ENCODE results near the gene HPGD. TPM values are rescaled to one million over a fixed set of nuclear protein-coding genes. Genes with fewer than 3 reads are reported as not detected.

Gene HPGD
- total RNA-seq, 1 donor from 2014 or later: 11.2 TPM

DNA sequence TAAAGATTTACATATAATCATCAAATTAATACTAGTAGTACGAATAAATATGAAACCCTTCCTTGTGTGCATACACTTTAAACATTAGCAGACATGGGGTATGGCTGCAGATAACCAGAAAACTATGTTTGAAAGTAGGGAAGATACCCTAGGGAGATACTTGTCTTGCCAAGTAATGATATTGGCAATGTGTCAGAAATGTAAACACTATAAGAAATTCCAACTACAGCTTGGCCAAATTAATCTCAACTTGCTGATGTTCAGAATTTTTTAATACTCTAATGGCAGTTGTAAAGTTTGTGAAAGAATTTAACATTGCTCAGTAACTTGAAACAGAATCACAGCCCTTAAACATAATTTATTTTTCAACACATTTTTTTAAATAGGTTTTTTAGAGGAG lies 27.4 kb upstream of the HPGD start:
- Mint-ChIP-seq H3K27ac (no peak overlapping the region), H3K4me1 (no peaks in the 10 kb centered on the region), H3K9me3 (peaks cover 45% of the 10 kb centered on the region), H3K4me3 (no peak overlapping the region), H3K36me3 (peaks cover 3% of the 10 kb centered on the region), H3K27me3 (ENCODE audit: low read depth) (no peaks in the 10 kb centered on the region)
- TF ChIP-seq, protein P1, sequence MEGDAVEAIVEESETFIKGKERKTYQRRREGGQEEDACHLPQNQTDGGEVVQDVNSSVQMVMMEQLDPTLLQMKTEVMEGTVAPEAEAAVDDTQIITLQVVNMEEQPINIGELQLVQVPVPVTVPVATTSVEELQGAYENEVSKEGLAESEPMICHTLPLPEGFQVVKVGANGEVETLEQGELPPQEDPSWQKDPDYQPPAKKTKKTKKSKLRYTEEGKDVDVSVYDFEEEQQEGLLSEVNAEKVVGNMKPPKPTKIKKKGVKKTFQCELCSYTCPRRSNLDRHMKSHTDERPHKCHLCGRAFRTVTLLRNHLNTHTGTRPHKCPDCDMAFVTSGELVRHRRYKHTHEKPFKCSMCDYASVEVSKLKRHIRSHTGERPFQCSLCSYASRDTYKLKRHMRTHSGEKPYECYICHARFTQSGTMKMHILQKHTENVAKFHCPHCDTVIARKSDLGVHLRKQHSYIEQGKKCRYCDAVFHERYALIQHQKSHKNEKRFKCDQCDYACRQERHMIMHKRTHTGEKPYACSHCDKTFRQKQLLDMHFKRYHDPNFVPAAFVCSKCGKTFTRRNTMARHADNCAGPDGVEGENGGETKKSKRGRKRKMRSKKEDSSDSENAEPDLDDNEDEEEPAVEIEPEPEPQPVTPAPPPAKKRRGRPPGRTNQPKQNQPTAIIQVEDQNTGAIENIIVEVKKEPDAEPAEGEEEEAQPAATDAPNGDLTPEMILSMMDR (IDR thresholded peaks at IDR 0.05; ENCODE audit: unreplicated experiment): no peak
- no peak for DNase-seq (ENCODE audit: low spot score in 2 of 2, unreplicated experiment in 2 of 2)

DNA sequence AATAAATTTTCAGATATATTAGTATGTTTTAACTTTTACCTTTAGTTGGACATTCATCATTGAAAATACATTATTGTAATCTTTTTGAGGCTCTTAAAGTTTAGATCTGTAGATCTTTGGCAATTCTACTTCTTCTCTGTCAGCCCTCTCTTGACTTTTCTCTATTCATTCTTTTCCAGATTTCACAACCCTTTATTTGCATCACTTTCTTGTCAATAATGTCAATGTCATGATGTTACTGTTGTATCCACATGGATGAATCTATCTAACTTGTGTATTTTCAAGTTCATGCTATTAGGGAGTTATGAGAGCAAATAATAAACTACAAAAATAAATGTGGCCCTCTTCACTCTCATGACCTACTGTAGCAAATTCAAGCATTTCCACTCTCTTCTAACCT lies 23.0 kb upstream of the HPGD start:
- Mint-ChIP-seq H3K27ac (no peak overlapping the region), H3K27me3 (ENCODE audit: low read depth) (no peaks in the 10 kb centered on the region), H3K4me1 (peaks cover 2% of the 10 kb centered on the region), H3K9me3 (peaks cover 57% of the 10 kb centered on the region), H3K36me3 (peaks cover 9% of the 10 kb centered on the region), H3K4me3 (no peak overlapping the region)
- no peak for DNase-seq (ENCODE audit: low spot score in 2 of 2, unreplicated experiment in 2 of 2)
- TF ChIP-seq, protein P1 (IDR thresholded peaks at IDR 0.05; ENCODE audit: unreplicated experiment): no peak

DNA sequence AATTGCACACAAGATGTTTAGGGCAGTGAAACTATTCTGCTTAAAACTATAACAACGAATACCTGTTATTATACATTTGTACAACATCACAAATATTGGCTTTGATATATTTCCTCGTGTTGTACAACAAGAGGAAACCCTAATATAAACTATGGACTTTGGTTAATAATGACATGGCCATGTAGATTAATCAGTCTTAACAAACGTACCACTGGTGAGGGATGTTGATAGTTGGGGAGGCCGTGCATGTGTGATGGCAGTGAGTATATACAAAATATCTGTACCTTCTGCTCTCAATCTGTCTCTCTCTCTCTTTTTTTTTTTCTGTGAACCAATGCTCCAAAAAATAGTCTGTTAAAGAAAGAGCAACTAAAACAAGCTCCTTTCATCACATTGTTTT lies 22.2 kb upstream of the HPGD start:
- Mint-ChIP-seq H3K36me3 (peaks cover 9% of the 10 kb centered on the region), H3K27ac (no peak overlapping the region), H3K4me3 (no peak overlapping the region), H3K4me1 (peaks cover 2% of the 10 kb centered on the region), H3K27me3 (ENCODE audit: low read depth) (no peaks in the 10 kb centered on the region), H3K9me3 (peaks cover 57% of the 10 kb centered on the region)
- no peak for DNase-seq (ENCODE audit: low spot score in 2 of 2, unreplicated experiment in 2 of 2)
- TF ChIP-seq, protein P1 (IDR thresholded peaks at IDR 0.05; ENCODE audit: unreplicated experiment): no peak

DNA sequence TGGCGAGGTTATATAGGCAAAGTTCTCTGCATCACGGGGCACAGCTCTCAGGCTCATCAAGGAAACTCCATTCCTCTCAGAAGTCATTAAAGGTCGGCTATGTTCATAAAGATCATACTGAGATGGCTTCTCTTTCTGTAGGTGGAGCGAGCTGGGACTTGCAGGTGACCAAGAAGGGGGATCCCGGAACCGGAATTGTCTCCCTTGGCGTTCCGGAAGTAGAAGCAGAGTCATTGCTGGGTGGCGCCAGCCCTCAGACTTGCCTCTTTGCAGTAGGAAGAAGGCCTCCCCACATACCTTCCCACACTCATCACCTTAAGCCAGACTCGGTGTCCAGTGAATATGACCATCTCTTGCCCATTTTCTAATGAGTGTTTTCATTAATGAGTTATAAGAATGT lies 17.9 kb upstream of the HPGD start:
- no peaks in the 10 kb centered on the region for H3K27me3 Mint-ChIP-seq (ENCODE audit: low read depth)
- H3K27ac Mint-ChIP-seq: no peak overlapping the region
- DNase-seq (ENCODE audit: low spot score in 2 of 2, unreplicated experiment in 2 of 2): no peak
- peaks cover 7% of the 10 kb centered on the region for H3K36me3 Mint-ChIP-seq
- peaks cover 6% of the 10 kb centered on the region for H3K4me1 Mint-ChIP-seq
- peaks cover 27% of the 10 kb centered on the region for H3K9me3 Mint-ChIP-seq
- TF ChIP-seq, protein P1 (IDR thresholded peaks at IDR 0.05; ENCODE audit: unreplicated experiment): no peak
- H3K4me3 Mint-ChIP-seq: no peak overlapping the region

DNA sequence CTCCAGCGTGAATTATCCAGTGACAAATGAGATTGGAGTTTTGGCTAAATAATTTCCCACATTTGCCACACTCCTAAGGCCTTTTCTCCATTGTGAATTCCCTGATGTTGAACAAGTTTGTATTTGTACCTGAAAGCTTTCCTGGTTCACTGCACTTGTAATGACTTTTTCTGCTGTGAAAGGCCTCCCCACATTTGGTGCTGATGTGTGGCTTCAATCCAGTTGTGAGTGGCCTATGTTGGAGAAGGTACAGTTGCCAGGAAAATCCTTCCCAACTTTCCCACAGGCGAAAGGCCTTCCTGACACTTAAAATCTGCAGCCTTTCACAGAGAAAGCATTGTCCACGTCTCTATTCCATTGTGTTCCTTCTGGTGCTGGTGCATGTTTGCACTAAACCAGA lies 17.3 kb upstream of the HPGD start:
- Mint-ChIP-seq H3K36me3 (peaks cover 7% of the 10 kb centered on the region), H3K4me3 (no peak overlapping the region), H3K4me1 (peaks cover 10% of the 10 kb centered on the region), H3K27ac (no peak overlapping the region), H3K27me3 (ENCODE audit: low read depth) (no peaks in the 10 kb centered on the region), H3K9me3 (peaks cover 27% of the 10 kb centered on the region)
- TF ChIP-seq, protein P1 (IDR thresholded peaks at IDR 0.05; ENCODE audit: unreplicated experiment): no peak
- no peak for DNase-seq (ENCODE audit: low spot score in 2 of 2, unreplicated experiment in 2 of 2)

- DNase-seq (ENCODE audit: low spot score in 2 of 2, unreplicated experiment in 2 of 2): no peak
- H3K36me3 Mint-ChIP-seq: peaks cover 7% of the 10 kb centered on the region
- no peak overlapping the region for H3K27ac Mint-ChIP-seq
- no peak overlapping the region for H3K4me3 Mint-ChIP-seq
- H3K27me3 Mint-ChIP-seq (ENCODE audit: low read depth): no peaks in the 10 kb centered on the region
- peaks cover 25% of the 10 kb centered on the region for H3K9me3 Mint-ChIP-seq
- TF ChIP-seq, protein P1 (IDR thresholded peaks at IDR 0.05; ENCODE audit: unreplicated experiment): no peak
- H3K4me1 Mint-ChIP-seq: peaks cover 16% of the 10 kb centered on the region
These were observed 16.6 kb upstream of the HPGD start for GRCh38 chr4:174538876-174539250.
